HG02763 (cell line): Measurements from ENCODE around the gene ANKRD33.

Source experiments
- ATAC-seq: cut with Tn5 transposase; IDR thresholded peaks from one replicate; pipeline ENCODE4 v1.9.1; 2021; ENCODE audit warnings: mild to moderate bottlenecking, moderate library complexity; ENCODE audit not compliant: unreplicated experiment

The ANKRD33 gene, protein sequence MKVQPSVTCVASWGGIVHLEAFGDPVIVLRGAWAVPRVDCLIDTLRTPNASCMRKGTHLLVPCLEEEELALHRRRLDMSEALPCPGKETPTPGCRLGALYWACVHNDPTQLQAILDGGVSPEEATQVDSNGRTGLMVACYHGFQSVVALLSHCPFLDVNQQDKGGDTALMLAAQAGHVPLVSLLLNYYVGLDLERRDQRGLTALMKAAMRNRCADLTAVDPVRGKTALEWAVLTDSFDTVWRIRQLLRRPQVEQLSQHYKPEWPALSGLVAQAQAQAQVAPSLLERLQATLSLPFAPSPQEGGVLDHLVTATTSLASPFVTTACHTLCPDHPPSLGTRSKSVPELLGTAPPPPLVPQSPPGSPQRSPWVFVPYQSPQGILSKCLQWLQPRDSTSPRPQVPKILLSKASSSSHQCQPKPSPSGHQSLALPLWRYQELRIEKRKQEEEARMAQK

DNA sequence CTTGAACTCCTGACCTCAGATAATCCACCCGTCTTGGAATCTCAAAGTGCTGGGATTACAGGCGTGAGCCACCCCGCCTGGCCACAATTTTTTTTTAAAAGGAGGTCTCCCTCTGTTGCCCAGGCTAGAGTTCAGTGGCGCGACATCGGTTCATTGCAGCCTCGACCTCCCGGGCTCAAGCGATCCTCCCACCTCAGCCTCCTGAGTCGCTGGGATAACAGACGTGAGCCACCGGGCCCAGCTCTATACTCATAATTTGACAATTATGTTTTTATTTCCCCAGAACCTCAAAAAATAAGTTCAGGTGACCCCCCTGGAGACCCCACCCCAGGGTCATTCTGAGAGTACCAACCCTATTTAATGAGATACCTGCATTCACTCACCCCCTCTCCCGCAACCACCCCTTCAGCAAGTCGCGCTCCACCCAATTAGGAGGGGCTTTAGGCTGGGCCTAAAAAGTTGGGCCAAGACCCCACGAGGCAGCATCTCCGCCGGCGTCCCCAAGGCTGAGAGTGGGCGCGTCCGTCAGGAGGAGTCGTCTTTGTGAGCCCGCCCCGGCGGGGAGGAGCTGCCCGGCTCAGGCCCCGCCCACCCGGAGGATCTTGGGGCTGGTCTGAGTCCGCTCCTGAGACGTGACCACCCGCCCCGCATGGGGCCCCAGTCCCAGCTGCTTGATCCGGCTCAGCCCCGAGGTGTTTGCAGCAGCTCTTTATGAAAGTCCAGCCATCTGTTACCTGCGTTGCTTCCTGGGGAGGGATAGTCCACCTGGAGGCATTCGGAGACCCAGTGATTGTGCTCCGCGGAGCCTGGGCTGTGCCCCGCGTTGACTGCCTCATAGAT is at the start of gene ANKRD33:
ANKRD33 (plus strand) TSS at position 628 of the 840 bp plus-strand sequence; CDS start at position 712, 84 bp downstream.
- ATAC-seq, result no peak

DNA sequence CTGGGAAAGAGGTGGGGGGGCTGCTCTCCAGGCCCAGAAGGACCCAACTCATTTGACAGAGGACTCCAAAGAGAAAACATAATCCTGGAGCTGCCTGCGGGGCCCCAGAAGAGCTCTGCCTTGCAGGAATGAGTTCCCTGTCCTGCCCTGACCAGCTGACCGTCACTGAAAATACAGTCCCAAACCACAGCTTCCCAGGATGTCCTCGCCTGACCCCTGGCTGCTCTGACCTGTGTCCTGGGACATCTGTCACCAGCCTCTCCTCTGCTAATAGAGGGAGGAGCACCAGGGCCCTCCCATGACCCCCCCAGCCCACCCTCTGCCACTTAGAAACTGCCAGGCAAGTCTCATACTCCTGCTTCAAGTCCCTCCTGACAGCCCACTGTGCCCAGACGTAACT is 49.1 kb upstream of the ANKRD33 start:
- no peak for ATAC-seq

DNA sequence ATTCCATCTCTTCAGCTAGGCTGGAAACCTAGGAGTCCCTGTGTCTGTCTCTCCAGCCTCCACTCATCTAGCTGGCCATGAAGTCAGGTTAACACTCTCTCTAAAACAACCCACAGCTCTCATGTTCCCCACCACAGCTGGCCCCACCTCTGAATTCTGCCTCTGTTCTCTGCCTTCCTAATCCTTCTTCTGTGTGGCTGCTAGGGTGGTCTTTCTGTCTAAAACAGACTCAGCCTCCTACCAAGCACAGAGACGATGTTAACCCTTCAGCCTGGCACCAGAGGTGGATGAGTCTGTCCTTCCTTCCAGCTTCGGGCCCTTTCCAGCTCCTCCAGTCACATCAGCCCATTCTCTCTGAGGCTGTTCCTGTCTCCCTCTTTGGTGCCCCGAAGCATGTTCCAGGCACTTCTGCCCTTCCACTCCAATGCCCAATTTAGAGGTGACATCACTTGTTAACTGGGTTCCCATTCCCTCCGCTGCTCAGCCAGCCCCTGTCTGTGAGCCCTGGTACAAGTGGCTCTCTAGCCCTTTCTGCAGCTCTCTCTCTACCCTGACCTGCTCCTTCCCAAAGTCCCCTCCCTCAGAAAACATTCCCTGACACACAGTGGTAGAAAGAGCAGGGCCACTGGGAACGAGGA is 48.5 kb upstream of the ANKRD33 start:
- ATAC-seq, result no peak

DNA sequence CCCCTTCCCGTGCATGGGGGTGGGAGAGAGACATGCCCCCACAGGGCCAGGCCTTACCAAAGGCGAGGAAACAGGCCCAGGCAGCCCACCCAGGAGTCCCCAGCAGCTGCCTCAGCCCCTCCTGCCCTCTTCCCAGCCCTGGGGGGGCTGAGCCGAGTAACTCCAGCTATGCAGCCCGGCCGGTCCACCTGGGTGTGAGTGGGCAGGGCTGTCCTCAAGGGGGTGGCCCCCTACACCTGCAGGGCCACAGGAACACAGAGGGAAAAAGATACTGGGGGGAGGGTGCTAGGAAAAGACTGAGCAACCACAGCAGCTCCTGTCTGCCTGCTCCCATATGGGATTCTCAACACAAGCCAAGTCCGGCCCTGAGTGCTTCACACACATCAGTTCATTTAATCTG is 46.9 kb upstream of the ANKRD33 start:
- no peak for ATAC-seq

DNA sequence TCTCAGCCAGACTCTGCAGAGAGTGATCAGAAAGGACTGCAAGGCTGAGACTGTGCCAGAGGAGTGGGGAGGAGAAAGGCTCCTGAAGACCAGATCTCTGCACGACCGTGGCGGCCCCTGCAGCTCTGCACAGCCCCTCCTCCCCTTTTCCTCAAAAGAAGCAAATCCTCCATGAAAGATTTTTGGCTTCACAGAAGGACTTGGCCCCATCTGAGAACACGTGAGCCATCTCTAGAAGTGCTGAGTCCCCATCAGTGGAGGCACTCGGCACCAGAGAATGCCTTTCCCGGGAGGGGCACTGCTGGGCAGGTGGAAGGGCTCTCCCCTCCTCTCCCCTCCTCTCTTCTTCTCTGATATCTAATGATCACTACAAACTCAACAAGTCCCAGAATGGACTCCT is 46.2 kb upstream of the ANKRD33 start:
- ATAC-seq, result no peak

DNA sequence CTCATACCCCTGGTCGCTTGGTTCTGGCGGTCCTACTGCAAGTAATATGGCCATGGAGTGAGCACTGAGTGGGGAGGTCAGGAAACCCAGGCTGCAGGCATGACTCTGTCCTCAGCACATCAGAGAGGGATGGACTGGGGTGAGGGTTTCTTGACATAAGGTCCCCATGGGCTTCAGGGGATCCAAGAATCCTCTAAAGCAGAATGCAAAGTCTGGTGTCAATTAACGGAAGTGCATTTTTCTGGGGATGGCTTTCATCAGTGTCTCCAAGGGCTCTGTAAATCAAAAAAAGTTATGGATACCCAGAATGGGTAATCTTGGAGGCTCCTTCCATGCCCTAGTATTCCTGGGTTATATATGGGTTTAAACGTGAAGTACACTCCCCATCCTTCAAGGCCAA is 43.0 kb upstream of the ANKRD33 start:
- no peak for ATAC-seq

DNA sequence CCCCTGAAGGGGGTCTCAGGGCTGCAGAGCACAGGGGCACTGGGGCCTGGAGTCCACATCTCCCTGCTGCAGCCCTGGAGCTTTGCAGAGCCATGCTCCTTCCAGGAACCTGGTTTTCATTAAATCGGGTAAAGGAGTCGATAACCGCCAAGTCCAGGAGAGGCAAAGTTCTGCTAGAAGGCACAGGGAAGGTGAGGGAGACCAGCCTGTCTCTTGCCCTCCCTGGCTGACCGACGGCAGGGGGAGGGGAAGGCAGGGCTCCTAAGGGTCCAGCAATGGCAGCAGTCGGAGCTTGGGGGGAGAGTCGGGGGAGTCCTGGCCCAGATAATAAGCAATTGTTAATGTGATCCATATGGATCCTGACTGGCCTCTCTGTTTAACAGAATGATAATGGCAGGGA is 42.4 kb upstream of the ANKRD33 start:
- ATAC-seq, result no peak

DNA sequence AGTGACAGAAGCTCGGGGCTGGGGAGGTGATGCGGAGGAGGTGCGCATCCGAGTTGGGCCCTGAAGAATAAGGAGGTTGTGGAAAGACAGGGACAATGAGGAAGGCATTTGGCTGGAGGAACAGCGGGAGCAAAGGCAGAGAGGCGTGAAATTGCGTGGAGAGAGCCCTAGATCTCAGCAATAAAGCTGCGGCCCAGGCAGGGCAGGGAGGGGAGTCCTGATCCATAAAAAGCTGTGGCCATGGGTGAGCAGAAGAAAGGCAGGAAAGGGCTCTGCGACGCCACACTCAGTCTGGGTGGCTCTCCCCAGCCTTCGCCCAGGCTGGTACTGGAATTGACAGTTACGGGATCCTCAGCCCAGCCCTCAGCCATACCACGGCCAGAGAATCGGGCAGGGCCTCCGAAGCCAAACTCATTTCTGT is 41.6 kb upstream of the ANKRD33 start:
- no peak for ATAC-seq

DNA sequence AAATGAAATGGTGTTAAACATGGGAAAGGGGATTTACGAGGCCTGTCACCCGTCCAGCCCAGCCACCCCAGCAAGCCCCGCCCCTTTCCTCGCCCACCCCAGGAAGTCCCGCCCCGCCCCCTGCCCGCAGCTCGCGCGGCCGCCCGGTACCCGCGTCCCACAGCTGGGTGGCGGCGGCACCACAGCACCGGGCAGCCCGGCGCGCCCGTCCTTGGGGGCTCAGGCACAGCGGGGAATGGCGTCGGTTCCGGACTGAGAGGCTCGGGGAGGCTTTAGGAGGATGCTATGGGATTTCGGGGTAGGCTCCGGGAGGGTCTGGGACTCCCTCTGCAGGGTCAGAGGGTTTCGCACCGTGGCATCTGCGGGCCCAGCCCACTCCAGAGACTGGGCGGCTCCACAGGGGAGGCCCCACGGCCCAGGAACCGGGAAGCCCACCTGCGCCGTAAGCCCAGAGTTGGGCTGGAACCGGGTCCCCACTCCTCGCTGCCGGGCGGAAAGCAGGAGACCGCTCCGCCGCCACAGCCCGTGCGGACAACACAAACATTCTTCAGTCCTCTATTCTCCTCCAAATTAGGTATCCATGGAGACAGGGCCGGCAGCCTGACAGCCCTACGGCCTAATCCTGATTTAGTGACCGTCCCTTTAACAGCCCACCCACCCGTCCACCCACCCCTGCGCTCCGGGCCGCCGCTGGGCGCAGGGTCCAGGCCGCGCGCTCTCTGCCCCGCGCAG is 40.8 kb upstream of the ANKRD33 start:
- ATAC-seq, result no peak

DNA sequence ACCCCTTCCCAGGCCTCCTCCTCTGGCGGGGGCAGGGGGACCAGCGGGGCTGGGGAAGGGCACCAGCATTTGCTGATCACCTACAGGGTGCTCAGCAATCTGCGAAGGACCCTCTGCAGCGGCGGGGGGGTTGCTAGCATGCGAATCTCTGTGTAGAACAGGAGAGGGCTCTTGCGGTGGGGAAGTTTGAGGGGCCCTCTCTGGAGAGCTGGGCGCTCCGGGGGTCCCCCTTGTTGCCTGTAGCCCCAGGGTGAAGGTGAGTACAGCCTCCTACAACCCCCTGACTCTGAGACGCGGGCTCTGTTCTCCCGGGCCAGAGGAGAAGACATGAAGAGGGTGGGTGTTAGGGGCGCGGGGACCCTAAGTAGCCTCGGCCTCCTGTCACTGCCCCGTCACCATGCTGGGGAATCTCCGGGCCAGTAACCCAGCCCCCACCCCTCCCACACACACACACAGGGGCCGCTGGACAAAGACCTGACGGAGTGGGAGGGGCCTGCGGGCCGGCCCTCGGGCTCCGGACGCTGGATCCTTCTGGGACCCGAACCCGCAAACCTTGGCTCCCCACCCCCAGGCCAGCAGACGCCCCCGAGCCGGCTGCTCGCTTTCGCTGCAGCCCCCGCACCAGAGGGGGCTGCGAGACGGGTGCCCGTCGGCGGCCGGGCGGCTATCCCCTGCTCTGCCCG is 40.1 kb upstream of the ANKRD33 start:
- no peak for ATAC-seq

DNA sequence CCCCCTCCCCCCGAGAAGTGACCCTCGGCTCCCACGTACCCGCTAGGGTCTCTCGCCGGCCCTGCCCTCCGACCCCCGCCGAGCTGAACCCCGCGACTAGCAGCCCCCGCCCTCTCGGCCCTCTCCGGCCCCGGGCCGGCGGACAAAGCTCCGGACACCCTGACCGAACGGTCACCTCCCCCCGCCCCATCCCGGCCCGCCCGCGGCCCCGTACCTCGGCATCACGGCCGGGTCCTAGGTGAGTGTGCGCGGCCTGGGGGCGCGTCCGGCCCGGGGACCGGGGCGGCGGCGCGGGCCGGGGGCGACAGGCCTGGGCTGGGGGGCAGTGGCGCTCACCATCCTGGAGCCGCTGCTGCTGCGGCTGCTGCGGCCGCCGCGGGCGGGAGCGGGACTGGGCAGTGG is 39.6 kb upstream of the ANKRD33 start, which contains the start of gene FIGNL2:
FIGNL2 (minus strand) TSS at position 393 of the 402 bp plus-strand sequence. CDS start 26,305 bp downstream, outside the sequence.
- no peak for ATAC-seq

DNA sequence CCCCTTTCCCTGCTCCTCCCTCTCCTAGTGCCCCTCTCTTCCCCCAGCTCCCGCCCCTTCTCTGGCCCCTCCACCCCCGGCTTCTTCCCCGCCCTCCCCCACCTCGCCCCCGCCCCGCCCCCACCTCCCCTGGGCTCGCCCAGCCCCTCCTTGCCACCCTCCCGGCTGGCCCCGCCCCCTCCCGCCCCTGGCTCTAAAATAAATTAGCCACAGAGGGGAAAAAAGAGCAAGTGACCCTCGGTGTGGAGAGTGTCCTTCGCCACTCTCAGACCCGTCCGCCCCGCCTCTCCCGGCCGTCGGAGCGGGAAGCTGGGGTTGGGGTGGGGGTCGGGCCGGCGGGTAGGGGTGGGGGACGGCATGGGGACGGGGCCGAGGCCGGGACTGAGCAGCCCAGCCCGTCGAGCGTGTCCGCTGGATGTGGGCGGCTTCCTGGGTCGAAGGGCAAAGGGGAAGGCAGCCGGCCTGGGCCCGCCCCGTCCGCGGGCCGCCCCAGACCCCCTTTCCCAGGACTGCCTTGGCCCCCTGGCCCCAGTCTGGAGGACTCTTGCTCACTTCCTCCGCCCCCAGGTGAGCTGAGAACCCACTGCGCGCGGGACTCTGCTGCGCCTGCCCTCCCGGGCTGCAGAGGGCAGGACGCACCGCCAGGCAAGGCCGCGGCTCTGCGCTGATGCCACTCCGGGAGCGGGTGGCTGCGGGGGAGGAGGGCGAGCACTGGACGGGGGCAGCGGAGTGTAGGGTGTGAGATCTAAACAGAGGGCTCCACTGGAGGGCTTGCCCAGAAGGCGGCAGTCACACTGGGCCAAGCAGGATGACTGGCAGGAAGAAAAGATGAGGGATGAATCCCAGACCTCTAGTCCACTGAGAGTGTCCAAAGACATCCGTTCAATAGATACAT is 38.8 kb upstream of the ANKRD33 start:
- ATAC-seq, result no peak

DNA sequence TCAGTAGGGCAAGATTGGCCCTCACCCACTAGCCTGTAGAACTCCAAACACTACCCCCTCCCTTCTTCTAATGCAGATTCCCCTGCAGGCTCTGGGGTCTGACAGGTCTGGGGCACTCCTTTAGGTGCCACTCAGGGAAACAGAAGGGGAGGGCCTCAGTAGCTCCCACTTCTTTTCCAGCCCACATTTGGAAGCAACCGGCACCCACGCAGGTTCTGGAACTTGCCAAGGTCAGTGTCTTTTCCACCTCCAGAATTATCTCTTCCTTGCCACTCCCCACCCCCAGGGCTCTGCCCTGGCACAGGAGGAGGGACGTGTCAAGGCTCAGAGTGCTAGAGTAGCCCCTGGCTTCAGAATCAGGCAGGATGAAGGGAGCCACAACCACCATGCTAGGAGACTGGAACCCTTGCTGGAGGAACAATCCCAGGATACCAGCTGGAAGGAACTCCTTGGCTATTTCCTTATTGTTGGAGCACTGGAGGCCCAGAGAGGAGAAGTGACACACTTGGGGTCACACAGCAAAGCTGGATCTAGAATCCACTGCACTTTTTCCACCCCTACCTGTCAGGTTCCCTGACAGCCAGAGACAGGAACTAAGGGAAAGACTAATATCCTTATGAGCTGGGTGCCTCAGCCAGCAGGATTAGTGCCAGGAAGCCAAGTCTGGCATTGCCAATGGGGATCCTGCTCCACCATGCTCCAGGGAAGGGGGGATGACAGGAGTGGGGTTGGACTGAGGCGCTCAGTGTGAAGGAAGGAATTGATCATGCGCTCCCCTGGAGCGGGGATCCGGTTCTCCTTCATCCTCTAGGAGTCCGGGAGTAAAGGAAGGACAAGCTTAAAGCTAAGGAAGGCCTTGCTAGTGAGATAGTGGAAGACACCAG is 37.6 kb upstream of the ANKRD33 start:
- ATAC-seq, result no peak

DNA sequence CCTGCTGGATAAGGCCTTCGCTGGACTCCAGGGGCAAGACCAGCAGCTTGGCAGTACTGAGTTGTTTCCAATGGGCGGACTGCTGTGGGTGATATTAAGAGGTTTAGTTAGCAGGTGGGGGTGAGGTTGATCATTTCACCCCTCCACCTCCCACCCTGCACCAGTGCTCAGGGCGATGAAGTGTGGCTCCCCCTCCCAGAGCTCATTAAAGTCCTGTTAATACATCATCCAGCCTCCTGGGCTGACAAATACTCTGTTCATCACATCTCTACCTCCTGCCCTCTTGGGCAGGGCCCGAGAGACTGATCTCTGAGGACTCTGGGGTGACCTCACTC is 37.0 kb upstream of the ANKRD33 start:
- no peak for ATAC-seq

DNA sequence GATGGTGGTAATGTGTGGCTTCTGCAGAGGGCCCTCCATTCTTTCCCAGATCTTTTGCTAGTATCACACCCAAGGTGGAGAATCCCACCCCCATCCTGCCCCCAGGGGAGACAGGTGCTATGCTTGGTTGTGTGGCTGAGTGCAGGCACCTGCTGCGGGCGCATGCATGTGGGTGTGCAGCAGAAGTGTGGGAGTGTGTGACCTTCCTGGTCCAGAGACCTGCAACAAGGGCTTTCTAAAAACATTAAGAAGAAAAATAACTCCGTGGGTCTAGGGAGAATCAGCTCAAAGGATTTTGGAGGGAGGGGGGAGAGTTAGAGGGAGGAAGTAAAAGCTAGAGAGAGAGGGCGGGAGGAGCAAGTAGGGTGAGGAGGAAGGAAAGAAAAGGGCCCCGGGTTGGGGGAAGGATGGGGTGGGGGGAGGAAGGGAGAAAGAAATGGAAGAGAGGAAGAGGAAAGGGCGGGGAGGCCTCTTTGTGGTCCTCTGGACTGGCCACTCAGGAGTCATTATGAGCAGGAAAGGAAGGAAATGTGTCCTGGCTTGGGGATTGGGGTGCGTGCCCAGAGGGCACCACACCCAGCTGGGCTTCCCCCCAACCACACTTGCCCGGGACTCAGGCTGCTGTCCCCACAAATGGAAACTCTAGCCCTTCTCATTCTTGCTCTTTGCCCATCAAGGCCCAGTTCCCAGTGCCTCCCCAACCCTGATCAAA is 36.3 kb upstream of the ANKRD33 start:
- no peak for ATAC-seq

DNA sequence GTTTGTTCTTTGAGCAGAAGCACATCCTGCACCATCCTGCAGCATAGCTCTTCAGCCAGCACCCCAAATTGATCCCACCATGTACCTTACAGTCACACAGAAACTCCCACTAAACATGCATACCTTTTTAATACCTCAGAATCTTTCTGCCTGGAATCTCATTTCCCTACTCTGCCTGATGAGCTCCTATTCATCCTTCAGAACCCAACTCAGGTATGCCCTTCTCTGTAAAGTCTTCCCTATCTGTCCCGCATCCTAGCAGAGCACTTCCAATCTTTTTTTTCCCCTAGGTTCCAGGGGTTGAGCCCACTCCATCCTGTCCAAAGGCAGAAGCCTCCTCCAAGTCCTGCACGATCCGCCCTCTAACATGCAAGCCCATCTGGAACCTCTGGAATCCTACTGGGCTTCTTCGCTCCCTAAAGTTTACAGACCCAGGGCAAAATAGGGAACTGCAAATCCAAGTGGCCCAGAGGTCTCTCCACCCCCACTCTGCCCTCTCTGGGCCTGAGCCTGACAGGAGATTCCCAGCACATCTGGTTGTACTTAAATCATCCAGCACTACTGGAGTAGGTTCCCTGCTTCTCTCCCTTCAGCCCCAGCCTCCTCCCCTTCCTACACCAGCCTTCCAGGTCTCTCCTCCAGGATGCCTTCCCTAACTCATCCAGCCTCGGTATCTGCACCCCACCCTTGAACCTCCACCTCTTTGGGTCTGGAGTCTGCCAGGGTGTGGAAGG is 35.3 kb upstream of the ANKRD33 start:
- no peak for ATAC-seq
